NCI-H128 (cell line): ENCODE measurements around the gene C20orf204.

Experiments used
- DNase-seq: peaks from one replicate; lab custom pipeline; 2025; ENCODE audit not compliant: unreplicated experiment; lab: John Stamatoyannopoulos, UW

C20orf204 gene

GRCh38 chr20:64055396-64055892 is 19.5 kb downstream of the C20orf204 start:
- no peak for DNase-seq

- DNase-seq, result no peak
These were observed 20.1 kb downstream of the C20orf204 start for GRCh38 chr20:64055893-64056638.

- DNase-seq, result no peak
These were observed 20.6 kb downstream of the C20orf204 start for GRCh38 chr20:64056639-64056888.

- no peak for DNase-seq
These were observed 21.1 kb downstream of the C20orf204 start for GRCh38 chr20:64056889-64057627.

- DNase-seq, result peak; percentile 41
These were observed 21.9 kb downstream of the C20orf204 start for GRCh38 chr20:64057628-64058498.

- no peak for DNase-seq
These were observed 22.6 kb downstream of the C20orf204 start for GRCh38 chr20:64058536-64058935.

GRCh38 chr20:64062276-64062595 is 26.3 kb downstream of the C20orf204 start:
- no peak for DNase-seq

- peak; percentile 85 for DNase-seq
These were observed 26.8 kb downstream of the C20orf204 start, which contains the start of gene TCEA2 for GRCh38 chr20:64062596-64063388. TCEA2 (plus strand) TSS chr20:64063198; CDS start chr20:64063313, 115 bp downstream.

GRCh38 chr20:64063389-64064144 is 27.6 kb downstream of the C20orf204 start:
- DNase-seq, result no peak

GRCh38 chr20:64064145-64064698 is 28.2 kb downstream of the C20orf204 start:
- DNase-seq, result no peak

- DNase-seq, result no peak
These were observed 29.3 kb downstream of the C20orf204 start for GRCh38 chr20:64065062-64065973.

- no peak for DNase-seq
These were observed 30.0 kb downstream of the C20orf204 start for GRCh38 chr20:64065974-64066343.

GRCh38 chr20:64067005-64067632 is 31.1 kb downstream of the C20orf204 start:
- DNase-seq, result no peak

GRCh38 chr20:64067733-64068307 is 31.8 kb downstream of the C20orf204 start:
- DNase-seq, result no peak

- DNase-seq, result no peak
These were observed 32.6 kb downstream of the C20orf204 start for GRCh38 chr20:64068386-64069208.

GRCh38 chr20:64069209-64069613 is 33.2 kb downstream of the C20orf204 start:
- no peak for DNase-seq

- no peak for DNase-seq
These were observed 33.7 kb downstream of the C20orf204 start for GRCh38 chr20:64069614-64070243.
